Dedifferentiated amniotic fluid mesenchymal stem cell (primary cell): ENCODE measurements around the gene SF3A2.

Experiments
- DNase-seq: peaks from one replicate; pipeline ENCODE4 v3.0.0-alpha.2; 2016; ENCODE audit errors: extremely low spot score

The SF3A2 gene

GRCh38 chr19:2240881-2241760 lies 4.5 kb downstream of the SF3A2 start:
- DNase-seq: no peak

- DNase-seq: no peak
These were observed 5.5 kb downstream of the SF3A2 start for GRCh38 chr19:2242092-2242537.

- DNase-seq: no peak
These were observed 6.2 kb downstream of the SF3A2 start for GRCh38 chr19:2242816-2243215.

GRCh38 chr19:2243274-2244124 lies 6.9 kb downstream of the SF3A2 start:
- no peak for DNase-seq

GRCh38 chr19:2244125-2244411 lies 7.4 kb downstream of the SF3A2 start:
- no peak for DNase-seq

GRCh38 chr19:2244486-2244885 lies 7.9 kb downstream of the SF3A2 start:
- no peak for DNase-seq

- no peak for DNase-seq
These were observed 8.6 kb downstream of the SF3A2 start for GRCh38 chr19:2245273-2245672.

- DNase-seq: no peak
These were observed 9.5 kb downstream of the SF3A2 start for GRCh38 chr19:2246014-2246620.

- DNase-seq: no peak
These were observed 10.3 kb downstream of the SF3A2 start for GRCh38 chr19:2246801-2247361.

- no peak for DNase-seq
These were observed 10.9 kb downstream of the SF3A2 start for GRCh38 chr19:2247433-2248101.

- no peak for DNase-seq
These were observed 11.7 kb downstream of the SF3A2 start for GRCh38 chr19:2248136-2249009.

GRCh38 chr19:2249010-2249866 lies 12.6 kb downstream of the SF3A2 start, which contains the start of gene AMH:
AMH (plus strand) TSS chr19:2249323; CDS start chr19:2249333, 10 bp downstream.
- no peak for DNase-seq

GRCh38 chr19:2249880-2250765 lies 13.5 kb downstream of the SF3A2 start:
- no peak for DNase-seq

GRCh38 chr19:2250766-2251105 lies 14.1 kb downstream of the SF3A2 start:
- DNase-seq: no peak

GRCh38 chr19:2251106-2252054 lies 14.8 kb downstream of the SF3A2 start:
- no peak for DNase-seq

GRCh38 chr19:2252055-2252796 lies 15.6 kb downstream of the SF3A2 start:
- no peak for DNase-seq

GRCh38 chr19:2252797-2253105 lies 16.1 kb downstream of the SF3A2 start:
- DNase-seq: no peak
